Body of pancreas (tissue), 4 donors: Measurements from ENCODE around the gene MPG.

Experiments used
- POLR2A ChIP-seq, 3 donors: fragments of 450-650 bp; IDR thresholded peaks; one replicate each; pipeline ENCODE4 v1.6.1; 2016; ENCODE audit warnings: antibody characterized with exemption in 3 of 3, mild to moderate bottlenecking in 2 of 3
- TF ChIP-seq, protein P1 (sequence below), 7 experiments: fragments of 450-650 bp in 4 of 7; fragments of 200-600 bp in 3 of 7; sonication (generic) in 3 of 7; IDR thresholded peaks; one replicate each; pipeline ENCODE4 v1.5.1; 2016 to 2019; ENCODE audit warnings: antibody characterized with exemption in 7 of 7

DNA sequence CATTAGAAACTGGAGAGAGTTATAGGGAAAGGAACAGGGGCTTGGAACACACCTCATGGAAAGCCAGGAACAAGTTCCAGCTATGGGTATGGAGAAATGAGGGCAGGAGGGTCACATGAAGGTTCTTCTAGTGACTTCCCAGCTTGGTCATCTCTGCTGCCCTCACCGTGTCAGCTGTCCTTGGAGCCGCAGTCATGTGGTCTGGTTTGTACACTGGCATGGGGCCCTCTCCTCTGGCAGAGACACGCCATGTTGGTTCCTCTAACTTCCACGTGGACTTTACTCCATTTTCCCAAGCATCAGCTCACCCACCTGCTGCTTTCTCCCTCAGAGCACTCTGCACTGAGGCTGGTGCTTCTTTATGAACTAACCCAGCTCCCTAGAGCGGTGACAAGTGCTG, 26.3 kb downstream of the MPG start:
- TF ChIP-seq, protein P1, sequence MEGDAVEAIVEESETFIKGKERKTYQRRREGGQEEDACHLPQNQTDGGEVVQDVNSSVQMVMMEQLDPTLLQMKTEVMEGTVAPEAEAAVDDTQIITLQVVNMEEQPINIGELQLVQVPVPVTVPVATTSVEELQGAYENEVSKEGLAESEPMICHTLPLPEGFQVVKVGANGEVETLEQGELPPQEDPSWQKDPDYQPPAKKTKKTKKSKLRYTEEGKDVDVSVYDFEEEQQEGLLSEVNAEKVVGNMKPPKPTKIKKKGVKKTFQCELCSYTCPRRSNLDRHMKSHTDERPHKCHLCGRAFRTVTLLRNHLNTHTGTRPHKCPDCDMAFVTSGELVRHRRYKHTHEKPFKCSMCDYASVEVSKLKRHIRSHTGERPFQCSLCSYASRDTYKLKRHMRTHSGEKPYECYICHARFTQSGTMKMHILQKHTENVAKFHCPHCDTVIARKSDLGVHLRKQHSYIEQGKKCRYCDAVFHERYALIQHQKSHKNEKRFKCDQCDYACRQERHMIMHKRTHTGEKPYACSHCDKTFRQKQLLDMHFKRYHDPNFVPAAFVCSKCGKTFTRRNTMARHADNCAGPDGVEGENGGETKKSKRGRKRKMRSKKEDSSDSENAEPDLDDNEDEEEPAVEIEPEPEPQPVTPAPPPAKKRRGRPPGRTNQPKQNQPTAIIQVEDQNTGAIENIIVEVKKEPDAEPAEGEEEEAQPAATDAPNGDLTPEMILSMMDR (IDR thresholded peaks at IDR 0.05), result no peak
- no peak for TF ChIP-seq POLR2A (IDR thresholded peaks at IDR 0.05)
